K562 (cell line): ENCODE data around the gene EGFL6.

Experiments
- EP300 ChIP-seq: IDR thresholded peaks from 2 replicates; pipeline ENCODE4 v1.6.1; 2012; ENCODE audit warnings: low read length, improper control_type of control experiment
- FOXP4 ChIP-seq: sonication (generic); formaldehyde crosslinking; IDR thresholded peaks from 2 replicates; pipeline ENCODE4 v1.8.0; 2022; ENCODE audit warnings: mild to moderate bottlenecking, missing genetic modification reagents, borderline replicate concordance
- NFRKB ChIP-seq: fragments of 450-650 bp; IDR thresholded peaks from 2 replicates; pipeline ENCODE4 v1.6.1; 2016; ENCODE audit warnings: low read depth
- TF ChIP-seq, protein P1 (sequence below): fragments of 250-450 bp; sonication (Bioruptor Pico); IDR thresholded peaks from 2 replicates; pipeline ENCODE4 v1.5.0; 2020; ENCODE audit warnings: mild to moderate bottlenecking, borderline replicate concordance
- TF ChIP-seq, protein P2 (sequence below): conservative IDR thresholded peaks from 2 replicates; pipeline ENCODE4 v1.6.1; 2011; ENCODE audit warnings: low read depth, mild to moderate bottlenecking, low read length; ENCODE audit not compliant: control insufficient read depth

- TF ChIP-seq, protein P1, sequence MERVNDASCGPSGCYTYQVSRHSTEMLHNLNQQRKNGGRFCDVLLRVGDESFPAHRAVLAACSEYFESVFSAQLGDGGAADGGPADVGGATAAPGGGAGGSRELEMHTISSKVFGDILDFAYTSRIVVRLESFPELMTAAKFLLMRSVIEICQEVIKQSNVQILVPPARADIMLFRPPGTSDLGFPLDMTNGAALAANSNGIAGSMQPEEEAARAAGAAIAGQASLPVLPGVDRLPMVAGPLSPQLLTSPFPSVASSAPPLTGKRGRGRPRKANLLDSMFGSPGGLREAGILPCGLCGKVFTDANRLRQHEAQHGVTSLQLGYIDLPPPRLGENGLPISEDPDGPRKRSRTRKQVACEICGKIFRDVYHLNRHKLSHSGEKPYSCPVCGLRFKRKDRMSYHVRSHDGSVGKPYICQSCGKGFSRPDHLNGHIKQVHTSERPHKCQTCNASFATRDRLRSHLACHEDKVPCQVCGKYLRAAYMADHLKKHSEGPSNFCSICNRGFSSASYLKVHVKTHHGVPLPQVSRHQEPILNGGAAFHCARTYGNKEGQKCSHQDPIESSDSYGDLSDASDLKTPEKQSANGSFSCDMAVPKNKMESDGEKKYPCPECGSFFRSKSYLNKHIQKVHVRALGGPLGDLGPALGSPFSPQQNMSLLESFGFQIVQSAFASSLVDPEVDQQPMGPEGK (CRISPR knock-in tag) = no peak
- TF ChIP-seq EP300 = no peak
- TF ChIP-seq FOXP4 (CRISPR knock-in tag) = no peak
- TF ChIP-seq, protein P2, sequence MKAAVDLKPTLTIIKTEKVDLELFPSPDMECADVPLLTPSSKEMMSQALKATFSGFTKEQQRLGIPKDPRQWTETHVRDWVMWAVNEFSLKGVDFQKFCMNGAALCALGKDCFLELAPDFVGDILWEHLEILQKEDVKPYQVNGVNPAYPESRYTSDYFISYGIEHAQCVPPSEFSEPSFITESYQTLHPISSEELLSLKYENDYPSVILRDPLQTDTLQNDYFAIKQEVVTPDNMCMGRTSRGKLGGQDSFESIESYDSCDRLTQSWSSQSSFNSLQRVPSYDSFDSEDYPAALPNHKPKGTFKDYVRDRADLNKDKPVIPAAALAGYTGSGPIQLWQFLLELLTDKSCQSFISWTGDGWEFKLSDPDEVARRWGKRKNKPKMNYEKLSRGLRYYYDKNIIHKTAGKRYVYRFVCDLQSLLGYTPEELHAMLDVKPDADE = no peak
- TF ChIP-seq NFRKB = no peak
Measured at GRCh38 chrX:13587786-13588477, 18.5 kb downstream of the EGFL6 start.
